A673 (cell line): Measurements from ENCODE around the gene CDHR2. TPM values are rescaled to one million over a fixed set of nuclear protein-coding genes. Genes with fewer than 3 reads are reported as not detected.

Source experiments
- BruUV-seq: library from RNA; stranded (reverse); fragments of 400-500 nt; replicated peaks from 2 replicates; lab custom pipeline; 2021; lab: Mats Ljungman, UMichigan
- CTCF ChIA-PET: fragments of 300-600 bp; sonication (Branson Sonifier 250); formaldehyde crosslinking; loops from one replicate; lab custom pipeline; 2022; ENCODE audit warnings: antibody characterized with exemption; lab: Charles Lee
- POLR2A ChIA-PET: fragments of 300-600 bp; sonication (Branson Sonifier 250); formaldehyde crosslinking; loops from one replicate; lab custom pipeline; 2022; ENCODE audit warnings: antibody characterized with exemption; ENCODE audit not compliant: low non-redundant PET; lab: Charles Lee
- DNase-seq: peaks from one replicate; pipeline ENCODE4 v3.0.0-alpha.2; 2015; ENCODE audit warnings: low spot score
- H3K27ac ChIP-seq: fragments of 200-600 bp; sonication (generic); 2 replicates; pipeline ENCODE4 v1.5.1; 2016; ENCODE audit warnings: mixed run types, low read depth, mild to moderate bottlenecking, mixed read lengths, antibody characterized with exemption, low read length; ENCODE audit not compliant: poor library complexity, severe bottlenecking
- H3K27me3 ChIP-seq: fragments of 200-600 bp; sonication (generic); replicated peaks from 2 replicates; pipeline ENCODE4 v1.6.1; 2017; ENCODE audit warnings: mixed run types, low read depth, mild to moderate bottlenecking, mixed read lengths, antibody characterized with exemption, low read length; ENCODE audit not compliant: insufficient read depth, poor library complexity
- H3K36me3 ChIP-seq: fragments of 200-600 bp; sonication (generic); 2 replicates; pipeline ENCODE4 v1.6.1; 2016; ENCODE audit warnings: mixed run types, mild to moderate bottlenecking, mixed read lengths, antibody characterized with exemption, low read length; ENCODE audit not compliant: insufficient read depth, poor library complexity, severe bottlenecking
- H3K4me1 ChIP-seq: fragments of 200-600 bp; sonication (generic); 2 replicates; pipeline ENCODE4 v1.6.1; 2017; ENCODE audit warnings: mixed run types, mild to moderate bottlenecking, mixed read lengths, antibody characterized with exemption, low read length; ENCODE audit not compliant: insufficient read depth, poor library complexity, severe bottlenecking
- H3K4me3 ChIP-seq: fragments of 200-600 bp; sonication (generic); 2 replicates; pipeline ENCODE4 v1.5.1; 2016; ENCODE audit warnings: low read depth, mixed run types, mild to moderate bottlenecking, mixed read lengths, low read length; ENCODE audit not compliant: poor library complexity, severe bottlenecking
- H3K9me3 ChIP-seq: fragments of 200-600 bp; sonication (generic); 2 replicates; pipeline ENCODE4 v1.6.1; 2016; ENCODE audit warnings: mixed run types, low read depth, mild to moderate bottlenecking, mixed read lengths, antibody characterized with exemption, low read length; ENCODE audit not compliant: poor library complexity, severe bottlenecking
- CTCF ChIP-seq: fragments of 300-800, 200-600 bp; sonication (generic); conservative IDR thresholded peaks from 2 replicates; pipeline ENCODE4 v1.5.1; 2017; ENCODE audit warnings: low read depth, mild to moderate bottlenecking, antibody characterized with exemption, low read length, moderate library complexity, mixed read lengths
- EZH2 ChIP-seq: fragments of 200-600 bp; sonication (generic); IDR thresholded peaks from 2 replicates; pipeline ENCODE4 v1.6.1; 2017; ENCODE audit warnings: borderline replicate concordance, low read depth, mild to moderate bottlenecking, mixed read lengths, antibody characterized with exemption, low read length; ENCODE audit not compliant: poor library complexity, severe bottlenecking
- intact Hi-C: fragments of 100-400 bp; cut with micrococcal nuclease; formaldehyde crosslinking; loops from one replicate; pipeline ENCODE4 v1.10.0; 2022; ENCODE audit not compliant: unreplicated experiment
- total RNA-seq: library from RNA; stranded (reverse); gene quantifications from 2 replicates; pipeline ENCODE4 v1.2.3, GENCODE V29; 2021

Gene CDHR2
- total RNA-seq, 1 experiment from 2014 or later, result not detected

- no TSS peak for BruUV-seq
These were observed 60.7 kb downstream of the CDHR2 start, which contains the start of gene GPRIN1 for GRCh38 chr5:176609724-176610434. Gene GPRIN1, minus strand, starts transcription at chr5:176610156. Its CDS starts 10,322 bp downstream, at chr5:176599834.

GRCh38 chr5:176610435-176610773 is 61.3 kb downstream of the CDHR2 start:
- BruUV-seq, result no TSS peak
- intact Hi-C loops, result loop anchor here (2.0 kb wide), 1 partner anchor 74 kb away; the partner anchor contains the start of gene RNF44
- ChIA-PET CTCF (no interaction called here), POLR2A (no interaction called here)
- peak; percentile 28 for DNase-seq
- H3K4me3 ChIP-seq, result peak overlapping the region; percentile 53
- TF ChIP-seq EZH2 (no peak), CTCF (no peak)
- H3K36me3 ChIP-seq, result no peaks in the 10 kb centered on the region
- H3K4me1 ChIP-seq, result peaks cover 9% of the 10 kb centered on the region
- no peaks in the 10 kb centered on the region for H3K9me3 ChIP-seq
- H3K27ac ChIP-seq, result peak overlapping the region; percentile 71
- no peaks in the 10 kb centered on the region for H3K27me3 ChIP-seq

More at GRCh38 chr5:176609724-176610434, 60.7 kb downstream of the CDHR2 start, which contains the start of gene GPRIN1:
- Histone ChIP-seq H3K9me3 (no peaks in the 10 kb centered on the region), H3K36me3 (no peaks in the 10 kb centered on the region), H3K27ac (peak within 1 kb of the TSS; percentile 71), H3K4me3 (peak within 1 kb of the TSS; percentile 53), H3K4me1 (peaks cover 9% of the 10 kb centered on the region), H3K27me3 (no peaks in the 10 kb centered on the region)
- ChIA-PET POLR2A (no interaction called here), CTCF (no interaction called here)
- DNase-seq, result peak; percentile 71
- peak; percentile 24; the same call in 1 of the 2 replicates for TF ChIP-seq CTCF
- TF ChIP-seq EZH2, result no peak
- intact Hi-C loops, result loop anchor here (2.0 kb wide), 1 partner anchor 73 kb away; the partner anchor contains the start of gene RNF44

GRCh38 chr5:176611435-176611834 is 62.3 kb downstream of the CDHR2 start:
- no TSS peak for BruUV-seq
- Histone ChIP-seq H3K9me3 (no peaks in the 10 kb centered on the region), H3K4me1 (peaks cover 3% of the 10 kb centered on the region), H3K27ac (no peak overlapping the region), H3K27me3 (no peaks in the 10 kb centered on the region), H3K4me3 (no peak overlapping the region), H3K36me3 (no peaks in the 10 kb centered on the region)
- peak; percentile 62 for DNase-seq
- CTCF ChIA-PET, result no interaction called here
- TF ChIP-seq CTCF (no peak), EZH2 (no peak)
- POLR2A ChIA-PET, result no interaction called here
- intact Hi-C loops, result loop anchor here (2.0 kb wide), 1 partner anchor 75 kb away; the partner anchor contains the start of gene RNF44
